ENCODE results near the gene BEST4. TPM values are rescaled to one million over a fixed set of nuclear protein-coding genes. Genes with fewer than 3 reads are reported as not detected.

Gene BEST4
- total and polyA plus RNA-seq, 2 of the 13 experiments (the other 11 are each of a cell fraction or from before 2014, with no cell fraction given), result 0.77 to 1.4 TPM

DNA sequence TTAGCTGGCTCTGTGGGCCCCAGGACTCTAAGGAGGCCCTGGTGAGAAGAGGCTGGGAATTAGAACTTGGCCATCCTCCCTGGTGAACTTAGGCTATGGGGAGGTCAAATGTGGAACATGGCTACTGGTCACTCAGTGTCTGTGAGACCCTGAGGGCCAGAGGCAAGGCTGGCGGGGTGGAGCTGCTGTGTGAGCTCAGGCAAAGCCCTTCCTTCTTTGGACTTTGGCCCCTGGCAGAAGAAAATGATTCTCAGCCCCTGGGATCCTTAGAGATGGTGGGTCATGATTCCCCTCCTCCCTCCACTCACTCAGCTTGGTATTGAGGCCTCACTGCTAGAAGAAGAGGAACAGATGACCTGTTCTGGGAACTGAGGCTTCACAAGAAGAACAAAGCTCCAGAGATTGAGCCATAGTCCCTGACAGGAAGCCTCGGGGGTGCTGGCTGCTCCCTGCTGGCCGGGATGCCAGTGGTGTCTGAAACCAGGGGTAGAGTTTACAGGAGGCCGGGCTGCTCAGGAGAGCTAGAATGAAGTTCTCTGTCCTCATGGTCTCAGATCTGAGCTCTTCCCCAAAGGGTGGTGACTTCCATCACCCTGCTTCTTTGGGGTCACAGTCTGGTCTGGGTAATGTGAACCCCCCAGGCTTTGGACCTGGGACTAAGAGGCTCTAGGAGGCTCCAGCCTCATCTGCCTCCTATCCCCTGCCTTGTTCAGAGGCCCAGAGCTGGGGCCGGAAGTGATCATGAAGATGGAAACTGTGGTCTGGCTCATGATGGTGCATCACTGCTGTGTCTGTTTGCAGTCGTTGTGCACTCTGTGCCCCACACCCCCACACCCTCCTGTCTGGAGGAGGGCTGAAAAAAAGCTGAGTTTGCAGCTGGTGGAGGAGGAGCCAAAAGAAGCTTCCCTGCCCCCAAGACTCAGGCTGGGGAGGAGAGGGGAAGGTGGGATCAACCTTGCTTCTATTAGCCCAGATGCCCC is 21.3 kb upstream of the BEST4 start (continued):
- TF ChIP-seq ZNF296 (CRISPR knock-in tag; conservative IDR thresholded peaks at IDR 0.05) (0 out of 2 replicates have a peak, but pooled peaks have one; percentile 45), ZNF501 (CRISPR knock-in tag; IDR thresholded peaks at IDR 0.05) (no peak), ARNT (IDR thresholded peaks at IDR 0.05) (no peak), NFYB (CRISPR knock-in tag; IDR thresholded peaks at IDR 0.05) (no peak), ZNF746 (CRISPR knock-in tag; IDR thresholded peaks at IDR 0.05) (no peak), SKI (IDR thresholded peaks at IDR 0.05; ENCODE audit: partially characterized antibody) (no peak), GPN1 (CRISPR knock-in tag; IDR thresholded peaks at IDR 0.05; ENCODE audit: borderline replicate concordance) (no peak), ZNF562 (CRISPR knock-in tag; IDR thresholded peaks at IDR 0.05; ENCODE audit: borderline replicate concordance) (no peak), CBX5 (CRISPR knock-in tag; IDR thresholded peaks at IDR 0.05; ENCODE audit: borderline replicate concordance) (0 out of 2 replicates have a peak, but pooled peaks have one; percentile 11), KDM6A (CRISPR knock-in tag; IDR thresholded peaks at IDR 0.05; ENCODE audit: low read depth) (no peak), SMAD1 (CRISPR knock-in tag; IDR thresholded peaks at IDR 0.05; ENCODE audit: borderline replicate concordance, low read depth) (no peak), PAWR (CRISPR knock-in tag; IDR thresholded peaks at IDR 0.05; ENCODE audit: borderline replicate concordance) (no peak), ZNF572 (CRISPR knock-in tag; IDR thresholded peaks at IDR 0.05) (no peak)
- TF ChIP-seq, protein P1, sequence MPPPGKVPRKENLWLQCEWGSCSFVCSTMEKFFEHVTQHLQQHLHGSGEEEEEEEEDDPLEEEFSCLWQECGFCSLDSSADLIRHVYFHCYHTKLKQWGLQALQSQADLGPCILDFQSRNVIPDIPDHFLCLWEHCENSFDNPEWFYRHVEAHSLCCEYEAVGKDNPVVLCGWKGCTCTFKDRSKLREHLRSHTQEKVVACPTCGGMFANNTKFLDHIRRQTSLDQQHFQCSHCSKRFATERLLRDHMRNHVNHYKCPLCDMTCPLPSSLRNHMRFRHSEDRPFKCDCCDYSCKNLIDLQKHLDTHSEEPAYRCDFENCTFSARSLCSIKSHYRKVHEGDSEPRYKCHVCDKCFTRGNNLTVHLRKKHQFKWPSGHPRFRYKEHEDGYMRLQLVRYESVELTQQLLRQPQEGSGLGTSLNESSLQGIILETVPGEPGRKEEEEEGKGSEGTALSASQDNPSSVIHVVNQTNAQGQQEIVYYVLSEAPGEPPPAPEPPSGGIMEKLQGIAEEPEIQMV (CRISPR knock-in tag; IDR thresholded peaks at IDR 0.05; ENCODE audit: low read depth), result no peak
- TF ChIP-seq, protein P2, sequence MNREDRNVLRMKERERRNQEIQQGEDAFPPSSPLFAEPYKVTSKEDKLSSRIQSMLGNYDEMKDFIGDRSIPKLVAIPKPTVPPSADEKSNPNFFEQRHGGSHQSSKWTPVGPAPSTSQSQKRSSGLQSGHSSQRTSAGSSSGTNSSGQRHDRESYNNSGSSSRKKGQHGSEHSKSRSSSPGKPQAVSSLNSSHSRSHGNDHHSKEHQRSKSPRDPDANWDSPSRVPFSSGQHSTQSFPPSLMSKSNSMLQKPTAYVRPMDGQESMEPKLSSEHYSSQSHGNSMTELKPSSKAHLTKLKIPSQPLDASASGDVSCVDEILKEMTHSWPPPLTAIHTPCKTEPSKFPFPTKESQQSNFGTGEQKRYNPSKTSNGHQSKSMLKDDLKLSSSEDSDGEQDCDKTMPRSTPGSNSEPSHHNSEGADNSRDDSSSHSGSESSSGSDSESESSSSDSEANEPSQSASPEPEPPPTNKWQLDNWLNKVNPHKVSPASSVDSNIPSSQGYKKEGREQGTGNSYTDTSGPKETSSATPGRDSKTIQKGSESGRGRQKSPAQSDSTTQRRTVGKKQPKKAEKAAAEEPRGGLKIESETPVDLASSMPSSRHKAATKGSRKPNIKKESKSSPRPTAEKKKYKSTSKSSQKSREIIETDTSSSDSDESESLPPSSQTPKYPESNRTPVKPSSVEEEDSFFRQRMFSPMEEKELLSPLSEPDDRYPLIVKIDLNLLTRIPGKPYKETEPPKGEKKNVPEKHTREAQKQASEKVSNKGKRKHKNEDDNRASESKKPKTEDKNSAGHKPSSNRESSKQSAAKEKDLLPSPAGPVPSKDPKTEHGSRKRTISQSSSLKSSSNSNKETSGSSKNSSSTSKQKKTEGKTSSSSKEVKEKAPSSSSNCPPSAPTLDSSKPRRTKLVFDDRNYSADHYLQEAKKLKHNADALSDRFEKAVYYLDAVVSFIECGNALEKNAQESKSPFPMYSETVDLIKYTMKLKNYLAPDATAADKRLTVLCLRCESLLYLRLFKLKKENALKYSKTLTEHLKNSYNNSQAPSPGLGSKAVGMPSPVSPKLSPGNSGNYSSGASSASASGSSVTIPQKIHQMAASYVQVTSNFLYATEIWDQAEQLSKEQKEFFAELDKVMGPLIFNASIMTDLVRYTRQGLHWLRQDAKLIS (CRISPR knock-in tag; IDR thresholded peaks at IDR 0.05), result no peak
- TF ChIP-seq, protein P3, sequence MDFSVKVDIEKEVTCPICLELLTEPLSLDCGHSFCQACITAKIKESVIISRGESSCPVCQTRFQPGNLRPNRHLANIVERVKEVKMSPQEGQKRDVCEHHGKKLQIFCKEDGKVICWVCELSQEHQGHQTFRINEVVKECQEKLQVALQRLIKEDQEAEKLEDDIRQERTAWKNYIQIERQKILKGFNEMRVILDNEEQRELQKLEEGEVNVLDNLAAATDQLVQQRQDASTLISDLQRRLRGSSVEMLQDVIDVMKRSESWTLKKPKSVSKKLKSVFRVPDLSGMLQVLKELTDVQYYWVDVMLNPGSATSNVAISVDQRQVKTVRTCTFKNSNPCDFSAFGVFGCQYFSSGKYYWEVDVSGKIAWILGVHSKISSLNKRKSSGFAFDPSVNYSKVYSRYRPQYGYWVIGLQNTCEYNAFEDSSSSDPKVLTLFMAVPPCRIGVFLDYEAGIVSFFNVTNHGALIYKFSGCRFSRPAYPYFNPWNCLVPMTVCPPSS (IDR thresholded peaks at IDR 0.05), result no peak
- TF ChIP-seq, protein P4, sequence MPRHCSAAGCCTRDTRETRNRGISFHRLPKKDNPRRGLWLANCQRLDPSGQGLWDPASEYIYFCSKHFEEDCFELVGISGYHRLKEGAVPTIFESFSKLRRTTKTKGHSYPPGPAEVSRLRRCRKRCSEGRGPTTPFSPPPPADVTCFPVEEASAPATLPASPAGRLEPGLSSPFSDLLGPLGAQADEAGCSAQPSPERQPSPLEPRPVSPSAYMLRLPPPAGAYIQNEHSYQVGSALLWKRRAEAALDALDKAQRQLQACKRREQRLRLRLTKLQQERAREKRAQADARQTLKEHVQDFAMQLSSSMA (CRISPR knock-in tag; IDR thresholded peaks at IDR 0.05), result no peak

Data from HepG2 (cell line).